Measurements from ENCODE around the gene IL1A. TPM values are rescaled to one million over a fixed set of nuclear protein-coding genes. Genes with fewer than 3 reads are reported as not detected.

IL1A gene
- total RNA-seq, 1 experiment from 2014 or later, result 1.5 TPM

DNA sequence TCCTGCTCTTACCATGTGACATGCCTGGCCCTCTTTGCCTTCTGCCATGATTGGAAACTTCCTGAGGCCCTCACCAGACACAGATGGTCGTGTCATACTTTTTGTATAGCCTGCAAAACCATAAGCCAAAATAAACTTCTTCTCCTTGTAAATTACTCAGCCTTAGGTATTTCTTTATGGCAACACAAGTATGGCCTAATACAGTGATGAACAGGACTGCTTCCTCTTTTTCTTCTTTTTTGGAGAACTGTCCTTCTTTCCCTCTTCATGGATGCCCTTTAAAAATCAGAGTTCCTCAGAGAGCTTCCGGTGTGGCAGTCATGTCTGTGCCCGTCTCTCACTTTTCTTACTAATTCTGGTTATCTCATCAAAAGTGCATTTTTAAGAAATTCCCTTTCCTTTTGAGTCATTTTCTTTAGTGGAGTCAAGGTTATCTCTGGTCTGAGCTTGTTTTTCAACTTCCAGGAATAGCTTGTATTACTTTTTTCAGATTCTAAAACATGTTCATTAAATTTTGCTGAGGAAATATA lies 9.2 kb upstream of the IL1A start:
- Histone ChIP-seq H3K4me1 (replicated peaks) (peaks cover 4% of the 10 kb centered on the region; the same call in 1 of the 2 replicates), H3K27ac (peak overlapping the region; percentile 20; the same call in 1 of the 2 replicates), H3K9me3 (replicated peaks) (no peaks in the 10 kb centered on the region), H3K36me3 (no peaks in the 10 kb centered on the region), H3K27me3 (replicated peaks) (no peaks in the 10 kb centered on the region), H3K4me3 (no peak overlapping the region)
- DNase-seq (ENCODE audit: low read depth in 1 of 2, low spot score in 2 of 2), result no peak

DNA sequence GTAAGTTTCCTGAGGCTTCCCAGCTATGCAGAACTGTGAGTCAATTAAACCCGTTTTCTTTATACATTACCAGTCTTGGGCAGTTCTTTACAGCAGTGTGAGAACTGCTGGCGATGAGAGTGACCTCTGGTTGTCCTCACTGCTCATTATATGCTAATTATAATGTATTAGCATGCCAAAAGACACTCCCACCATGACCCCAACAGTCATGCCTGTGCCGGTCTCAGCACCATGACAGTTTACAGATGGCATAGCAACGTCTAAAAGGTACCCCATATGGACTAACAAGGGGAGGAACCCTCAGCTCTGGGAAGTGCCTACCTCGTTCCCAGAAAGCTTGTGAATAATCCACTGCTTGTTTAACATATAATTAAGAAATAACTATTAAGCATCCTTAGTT lies 8.1 kb upstream of the IL1A start:
- no peaks in the 10 kb centered on the region for H3K27me3 ChIP-seq (replicated peaks)
- H3K9me3 ChIP-seq (replicated peaks), result no peaks in the 10 kb centered on the region
- H3K27ac ChIP-seq, result no peak overlapping the region
- DNase-seq (ENCODE audit: low read depth in 1 of 2, low spot score in 2 of 2), result no peak
- no peaks in the 10 kb centered on the region for H3K36me3 ChIP-seq
- H3K4me3 ChIP-seq, result no peak overlapping the region
- peaks cover 11% of the 10 kb centered on the region for H3K4me1 ChIP-seq (replicated peaks)

DNA sequence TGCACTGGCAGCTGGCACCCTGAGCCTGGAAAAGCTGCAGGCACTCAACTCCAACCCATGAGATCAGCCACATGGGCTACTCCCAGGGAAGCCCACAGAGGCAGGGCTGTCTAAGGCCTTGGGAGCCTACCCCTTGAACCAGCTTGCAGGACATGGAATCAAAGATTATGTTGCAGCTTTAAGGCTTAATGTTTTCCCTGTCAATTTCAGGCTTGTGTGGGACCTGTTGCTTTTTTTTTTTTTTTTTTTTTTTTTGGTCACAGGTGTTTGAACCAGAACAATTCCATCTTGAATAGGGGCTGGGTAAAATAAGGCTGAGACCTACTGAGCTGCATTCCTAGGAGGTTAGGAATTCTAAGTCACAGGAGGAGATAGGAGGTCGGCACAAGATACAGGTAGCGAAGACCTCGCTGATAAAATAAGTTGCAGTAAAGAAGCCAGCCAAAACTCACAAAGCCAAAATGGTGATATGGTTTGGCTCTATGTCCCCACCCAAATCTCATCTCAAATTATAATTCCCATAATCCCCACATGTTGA lies 7.5 kb upstream of the IL1A start:
- H3K9me3 ChIP-seq (replicated peaks), result 0 out of 2 replicates have a peak, but pooled peaks cover 1% of the 10 kb centered on the region
- H3K36me3 ChIP-seq, result no peaks in the 10 kb centered on the region
- peaks cover 18% of the 10 kb centered on the region for H3K4me1 ChIP-seq (replicated peaks)
- H3K27me3 ChIP-seq (replicated peaks), result no peaks in the 10 kb centered on the region
- DNase-seq (ENCODE audit: low read depth in 1 of 2, low spot score in 2 of 2), result no peak
- H3K4me3 ChIP-seq, result no peak overlapping the region
- H3K27ac ChIP-seq, result no peak overlapping the region

DNA sequence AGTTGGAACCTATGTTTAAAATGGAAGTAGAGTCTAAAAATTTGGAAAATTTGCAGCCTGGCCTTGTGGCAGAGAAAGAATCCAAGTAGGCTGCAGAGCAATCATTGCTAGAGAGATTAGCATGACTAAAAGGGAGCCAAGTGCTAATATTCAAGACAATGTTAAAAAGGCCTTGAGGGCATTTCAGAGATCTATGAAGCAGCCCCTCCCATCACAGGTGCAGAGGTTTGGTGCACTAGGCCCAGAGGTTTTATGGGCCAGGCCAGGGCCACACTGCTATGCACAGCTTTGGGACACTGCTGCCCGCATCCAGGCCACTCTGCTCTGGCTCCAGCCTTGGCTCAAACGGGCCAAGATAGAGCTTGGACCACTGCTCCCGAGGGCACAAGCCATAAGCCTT lies 6.7 kb upstream of the IL1A start:
- peaks cover 22% of the 10 kb centered on the region for H3K4me1 ChIP-seq (replicated peaks)
- 0 out of 2 replicates have a peak, but pooled peaks cover 3% of the 10 kb centered on the region for H3K9me3 ChIP-seq (replicated peaks)
- H3K27ac ChIP-seq, result no peak overlapping the region
- no peak overlapping the region for H3K4me3 ChIP-seq
- no peak for DNase-seq (ENCODE audit: low read depth in 1 of 2, low spot score in 2 of 2)
- no peaks in the 10 kb centered on the region for H3K27me3 ChIP-seq (replicated peaks)
- no peaks in the 10 kb centered on the region for H3K36me3 ChIP-seq

DNA sequence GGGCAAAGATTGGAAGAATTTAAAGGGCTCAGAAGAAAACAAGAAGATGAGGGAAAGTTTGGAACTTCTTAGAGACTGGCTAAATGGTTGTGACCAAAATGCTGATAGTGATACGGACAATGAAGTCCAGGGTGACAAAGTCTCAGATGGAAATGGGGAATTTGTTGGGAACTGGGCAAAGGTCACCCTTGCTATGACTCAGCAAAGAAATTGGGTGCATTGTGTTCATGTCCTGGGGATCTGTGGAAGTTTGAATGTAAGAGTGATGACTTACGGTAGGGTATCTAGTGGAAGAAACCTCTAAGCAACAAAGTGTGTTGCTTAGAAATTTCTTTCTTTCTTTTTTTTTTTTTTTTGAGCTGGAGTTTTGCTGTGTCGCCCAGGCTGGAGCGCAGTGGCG lies 6.0 kb upstream of the IL1A start:
- no peak for DNase-seq (ENCODE audit: low read depth in 1 of 2, low spot score in 2 of 2)
- Histone ChIP-seq H3K27ac (no peak overlapping the region), H3K36me3 (no peaks in the 10 kb centered on the region), H3K4me1 (replicated peaks) (peaks cover 22% of the 10 kb centered on the region), H3K27me3 (replicated peaks) (no peaks in the 10 kb centered on the region), H3K9me3 (replicated peaks) (0 out of 2 replicates have a peak, but pooled peaks cover 3% of the 10 kb centered on the region), H3K4me3 (no peak overlapping the region)

DNA sequence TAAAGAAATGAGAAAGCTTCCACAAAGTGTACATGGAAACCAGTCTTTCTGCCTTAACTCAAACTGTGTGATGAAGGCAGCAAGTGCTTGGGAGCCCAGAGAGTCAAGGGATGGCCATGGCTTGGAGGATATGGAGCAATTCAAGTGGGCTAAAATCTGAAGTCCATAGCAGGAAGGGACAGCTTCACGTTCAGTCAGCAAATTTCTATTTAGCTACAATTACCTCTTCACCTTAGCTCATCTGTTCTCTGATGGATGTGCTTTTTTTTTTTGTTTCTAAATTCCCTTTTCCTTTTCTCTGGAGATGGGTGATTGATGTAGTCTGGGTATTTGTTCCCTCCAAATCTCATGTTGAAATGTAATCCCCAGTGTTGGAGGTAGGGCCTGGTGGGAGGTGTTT lies 4.9 kb upstream of the IL1A start:
- no peak for DNase-seq (ENCODE audit: low read depth in 1 of 2, low spot score in 2 of 2)
- 0 out of 2 replicates have a peak, but pooled peaks cover 3% of the 10 kb centered on the region for H3K9me3 ChIP-seq (replicated peaks)
- H3K4me3 ChIP-seq, result no peak overlapping the region
- no peak overlapping the region for H3K27ac ChIP-seq
- H3K27me3 ChIP-seq (replicated peaks), result no peaks in the 10 kb centered on the region
- no peaks in the 10 kb centered on the region for H3K36me3 ChIP-seq
- H3K4me1 ChIP-seq (replicated peaks), result peaks cover 30% of the 10 kb centered on the region

GRCh38 chr2:112788653-112789052 lies 4.4 kb upstream of the IL1A start:
- 0 out of 2 replicates have a peak, but pooled peaks cover 3% of the 10 kb centered on the region for H3K9me3 ChIP-seq (replicated peaks)
- peaks cover 35% of the 10 kb centered on the region for H3K4me1 ChIP-seq (replicated peaks)
- no peak overlapping the region for H3K4me3 ChIP-seq
- no peak overlapping the region for H3K27ac ChIP-seq
- H3K36me3 ChIP-seq, result no peaks in the 10 kb centered on the region
- DNase-seq (ENCODE audit: low read depth in 1 of 2, low spot score in 2 of 2), result no peak
- H3K27me3 ChIP-seq (replicated peaks), result no peaks in the 10 kb centered on the region

GRCh38 chr2:112787729-112788393 lies 3.6 kb upstream of the IL1A start:
- Histone ChIP-seq H3K9me3 (replicated peaks) (0 out of 2 replicates have a peak, but pooled peaks cover 3% of the 10 kb centered on the region), H3K27ac (peak overlapping the region; percentile 73), H3K4me1 (replicated peaks) (peaks cover 33% of the 10 kb centered on the region), H3K36me3 (no peaks in the 10 kb centered on the region), H3K27me3 (replicated peaks) (no peaks in the 10 kb centered on the region), H3K4me3 (no peak overlapping the region)
- DNase-seq (ENCODE audit: low read depth in 1 of 2, low spot score in 2 of 2), result no peak

GRCh38 chr2:112787294-112787693 lies 3.0 kb upstream of the IL1A start:
- H3K27ac ChIP-seq, result peak overlapping the region; percentile 73
- H3K9me3 ChIP-seq (replicated peaks), result 0 out of 2 replicates have a peak, but pooled peaks cover 3% of the 10 kb centered on the region
- H3K36me3 ChIP-seq, result no peaks in the 10 kb centered on the region
- DNase-seq (ENCODE audit: low read depth in 1 of 2, low spot score in 2 of 2), result peak in 1 of 2 experiments; percentile 36
- no peak overlapping the region for H3K4me3 ChIP-seq
- H3K4me1 ChIP-seq (replicated peaks), result peaks cover 33% of the 10 kb centered on the region
- no peaks in the 10 kb centered on the region for H3K27me3 ChIP-seq (replicated peaks)

DNA sequence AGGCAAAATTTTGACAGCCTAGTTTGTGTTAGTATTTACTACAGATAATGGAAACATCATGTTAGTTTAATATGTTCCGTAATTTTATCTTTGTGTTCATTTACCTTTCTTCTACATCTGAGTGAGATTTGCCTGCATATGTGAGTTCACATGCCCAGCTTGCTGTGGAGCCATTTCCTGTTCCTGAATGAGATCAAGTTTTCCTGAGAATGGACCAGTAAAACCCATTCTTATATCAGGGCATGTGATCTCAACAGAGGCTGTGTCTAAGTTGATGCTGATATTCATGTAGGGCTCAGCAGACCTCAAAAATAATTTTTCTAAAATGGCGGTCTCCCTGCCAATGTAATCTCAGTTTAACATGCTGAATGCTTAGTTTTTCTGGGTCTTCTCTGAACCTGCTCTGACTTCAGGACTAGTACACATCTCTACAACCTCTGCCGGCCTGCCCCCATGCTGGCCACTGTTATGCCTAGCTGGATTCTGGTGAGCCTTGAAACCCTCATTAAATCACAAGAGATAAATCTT lies 1.0 kb downstream of the IL1A start:
- Histone ChIP-seq H3K9me3 (replicated peaks) (0 out of 2 replicates have a peak, but pooled peaks cover 3% of the 10 kb centered on the region), H3K27me3 (replicated peaks) (no peaks in the 10 kb centered on the region), H3K4me3 (no peak overlapping the region), H3K4me1 (replicated peaks) (peaks cover 33% of the 10 kb centered on the region), H3K27ac (no peak overlapping the region), H3K36me3 (no peaks in the 10 kb centered on the region)
- DNase-seq (ENCODE audit: low read depth in 1 of 2, low spot score in 2 of 2), result no peak

GRCh38 chr2:112782234-112782799 lies 2.0 kb downstream of the IL1A start:
- Histone ChIP-seq H3K27ac (no peak overlapping the region), H3K27me3 (replicated peaks) (no peaks in the 10 kb centered on the region), H3K4me1 (replicated peaks) (peaks cover 24% of the 10 kb centered on the region), H3K36me3 (no peaks in the 10 kb centered on the region), H3K4me3 (no peak overlapping the region), H3K9me3 (replicated peaks) (0 out of 2 replicates have a peak, but pooled peaks cover 3% of the 10 kb centered on the region)
- no peak for DNase-seq (ENCODE audit: low read depth in 1 of 2, low spot score in 2 of 2)

DNA sequence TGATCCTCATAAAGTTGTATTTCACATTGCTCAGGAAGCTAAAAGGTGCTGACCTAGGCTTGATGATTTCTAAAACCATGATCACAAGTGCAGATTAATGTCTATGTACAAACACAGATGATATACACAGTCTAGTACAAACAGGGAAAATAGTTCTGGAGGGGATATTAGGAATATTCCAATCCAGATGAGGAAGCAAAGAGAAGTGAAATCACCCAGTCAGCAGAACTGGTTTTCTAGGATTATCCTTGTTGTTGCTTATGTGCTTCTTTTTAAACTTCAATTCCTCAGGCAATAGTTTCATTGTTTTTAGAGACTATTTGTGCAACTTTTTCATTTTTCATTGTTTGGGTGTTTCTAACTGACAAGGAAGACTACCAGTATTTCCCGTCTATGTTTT lies 4.7 kb downstream of the IL1A start:
- Histone ChIP-seq H3K4me3 (no peak overlapping the region), H3K36me3 (no peaks in the 10 kb centered on the region), H3K9me3 (replicated peaks) (no peaks in the 10 kb centered on the region), H3K4me1 (replicated peaks) (peaks cover 9% of the 10 kb centered on the region), H3K27me3 (replicated peaks) (no peaks in the 10 kb centered on the region), H3K27ac (no peak overlapping the region)
- DNase-seq (ENCODE audit: low read depth in 1 of 2, low spot score in 2 of 2), result no peak

DNA sequence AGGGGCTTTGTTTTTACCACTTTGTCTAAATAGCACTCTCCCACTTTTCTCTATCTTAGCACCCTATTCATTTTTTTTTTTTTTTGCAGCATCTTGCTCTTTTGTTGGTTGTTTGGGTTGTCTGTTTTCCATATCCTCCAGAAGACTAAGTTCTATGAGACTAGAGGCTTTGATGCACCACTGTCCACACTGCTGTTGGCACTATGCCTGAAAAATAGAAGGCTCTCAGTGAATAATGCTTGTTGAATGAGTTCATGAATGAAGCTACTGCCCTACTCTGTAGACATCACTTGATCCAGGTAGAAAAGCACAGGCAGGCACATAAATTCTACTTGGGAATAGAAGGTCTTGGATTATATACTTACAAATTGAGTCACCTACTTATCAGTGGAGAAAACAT lies 7.3 kb downstream of the IL1A start:
- Histone ChIP-seq H3K27me3 (replicated peaks) (no peaks in the 10 kb centered on the region), H3K9me3 (replicated peaks) (no peaks in the 10 kb centered on the region), H3K27ac (no peak overlapping the region), H3K4me3 (no peak overlapping the region), H3K36me3 (0 out of 2 replicates have a peak, but pooled peaks cover 4% of the 10 kb centered on the region), H3K4me1 (replicated peaks) (no peaks in the 10 kb centered on the region)
- DNase-seq (ENCODE audit: low read depth in 1 of 2, low spot score in 2 of 2), result no peak

DNA sequence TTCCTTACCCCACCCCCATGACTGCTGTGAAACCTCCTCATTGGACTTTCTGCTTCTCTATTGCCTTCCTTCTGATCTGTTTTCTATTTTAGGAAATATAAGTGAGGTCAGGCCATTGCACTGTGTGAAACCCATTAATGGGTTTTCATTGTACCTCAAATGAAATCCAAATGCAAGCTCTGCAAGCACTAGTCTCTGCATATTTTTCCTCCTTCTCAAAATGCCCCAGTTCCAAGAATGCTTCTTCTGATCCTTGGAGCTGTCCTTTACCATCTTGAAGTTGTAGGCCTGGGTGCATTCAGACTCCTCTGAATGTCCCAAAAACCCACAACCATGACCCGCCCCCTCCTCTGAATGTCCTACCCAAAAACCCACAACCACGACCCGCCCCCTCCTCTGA lies 8.2 kb downstream of the IL1A start:
- no peak overlapping the region for H3K27ac ChIP-seq
- H3K4me3 ChIP-seq, result no peak overlapping the region
- H3K36me3 ChIP-seq, result 0 out of 2 replicates have a peak, but pooled peaks cover 4% of the 10 kb centered on the region
- no peaks in the 10 kb centered on the region for H3K27me3 ChIP-seq (replicated peaks)
- no peaks in the 10 kb centered on the region for H3K4me1 ChIP-seq (replicated peaks)
- no peak for DNase-seq (ENCODE audit: low read depth in 1 of 2, low spot score in 2 of 2)
- no peaks in the 10 kb centered on the region for H3K9me3 ChIP-seq (replicated peaks)
